Sigmoid colon (tissue), 7 donors: ENCODE measurements around the gene KAT2B. TPM values are rescaled to one million over a fixed set of nuclear protein-coding genes. Genes with fewer than 3 reads are reported as not detected.

Experiments
- DNase-seq: peaks from one replicate; pipeline ENCODE4 v3.0.0-alpha.2; 2019
- H3K27ac ChIP-seq, 4 donors: fragments of 200-600 bp; sonication (generic); one replicate each; pipeline ENCODE4 v1.5.1; 2016 to 2019; ENCODE audit warnings: mild to moderate bottlenecking in 1 of 4
- H3K27me3 ChIP-seq, 3 donors: fragments of 200-600 bp; sonication (generic); one replicate each; pipeline ENCODE4 v1.5.1; 2019; ENCODE audit warnings: mild to moderate bottlenecking in 1 of 3
- H3K36me3 ChIP-seq, 4 donors: fragments of 200-600 bp; sonication (generic); one replicate each; pipeline ENCODE4 v1.5.1; 2016 to 2019
- H3K4me1 ChIP-seq, 4 donors: fragments of 200-600 bp; sonication (generic); one replicate each; pipeline ENCODE4 v1.5.1; 2017 to 2019
- H3K4me3 ChIP-seq, 4 donors: fragments of 200-600 bp; sonication (generic); one replicate each; pipeline ENCODE4 v1.5.1; 2017 to 2019; ENCODE audit warnings: mild to moderate bottlenecking in 2 of 4, moderate library complexity in 1 of 4
- H3K9me3 ChIP-seq, 4 donors: fragments of 200-600 bp in 3 of 4; sonication (generic) in 3 of 4; one replicate each; pipeline versions ENCODE4 v1.5.1 to v1.6.1; 2013 to 2019
- CTCF ChIP-seq, 4 experiments: fragments of 450-650 bp in 3 of 4; fragments of 200-600 bp in 1 of 4; IDR thresholded peaks; one replicate each; pipeline ENCODE4 v1.5.1; 2016 to 2019; ENCODE audit warnings: antibody characterized with exemption in 4 of 4, mild to moderate bottlenecking in 3 of 4, moderate library complexity in 2 of 4
- EP300 ChIP-seq, 4 donors: sonication (generic); formaldehyde crosslinking; IDR thresholded peaks; one replicate each; pipeline ENCODE4 v1.6.1; 2017; ENCODE audit warnings: antibody characterized with exemption in 4 of 4
- POLR2A ChIP-seq, 2 donors: fragments of 450-650 bp; IDR thresholded peaks; one replicate each; pipeline ENCODE4 v1.6.1; 2016; ENCODE audit warnings: antibody characterized with exemption in 2 of 2, mild to moderate bottlenecking in 2 of 2, moderate library complexity in 2 of 2
- POLR2AphosphoS5 ChIP-seq, 4 donors: sonication (generic); formaldehyde crosslinking; IDR thresholded peaks; one replicate each; pipeline ENCODE4 v1.6.1; 2017; ENCODE audit warnings: antibody characterized with exemption in 4 of 4
- WGBS, 2 donors: extraction: QIAGEN DNeasy Blood & Tissue Kit; methylation state at CpG; one replicate each; pipeline ENCODE4 v1.1.7; 2013; 5-methylcytosine and 5-hydroxymethylcytosine counted together
- intact Hi-C: fragments of 100-400 bp; cut with DNase I; formaldehyde crosslinking; loops from one replicate; pipeline ENCODE4 v1.15.1; 2023
- polyA plus RNA-seq, 3 donors: library from polyadenylated mRNA; stranded (reverse); fragments of 200-250 nt; gene quantifications; one replicate each; pipeline ENCODE4 v1.2.3, GENCODE V29; 2013
- total RNA-seq, 4 donors: library from RNA; depleted of rRNA; stranded (reverse); fragments of >200 nt; gene quantifications; one replicate each; pipeline ENCODE4 v1.1.0, GENCODE V29; 2016
- donor health status: healthy with polysubstance abuse.
- donor health status: Bipolar disorder and iron deficiency.
- donor health status: healthy.

KAT2B gene
- total and polyA plus RNA-seq, 7 donors, result 10.8 to 49.2 (median 27.2) TPM

- no peak overlapping the region for H3K27ac ChIP-seq
- WGBS, 2 donors, result 81 to 86% methylated on average over 1 of the region's 1 CpG
Observed at GRCh38 chr3:20097015-20097414, 56.8 kb downstream of the KAT2B start.

GRCh38 chr3:20099060-20099459, 58.8 kb downstream of the KAT2B start:
- TF ChIP-seq POLR2AphosphoS5 (IDR thresholded peaks at IDR 0.05) (no peak), POLR2A (IDR thresholded peaks at IDR 0.05) (no peak), EP300 (IDR thresholded peaks at IDR 0.05) (no peak), CTCF (IDR thresholded peaks at IDR 0.05) (no peak)
- WGBS, 2 donors, result 94% methylated on average over 6 of the region's 6 CpGs
- Histone ChIP-seq H3K27me3 (no peaks in the 10 kb centered on the region), H3K4me1 (peaks cover 0 to 29% (median 21%) of the 10 kb centered on the region in 4 donors), H3K9me3 (no peaks in the 10 kb centered on the region), H3K36me3 (peaks cover 0 to 19% (median 3%) of the 10 kb centered on the region in 4 donors), H3K27ac (no peak overlapping the region), H3K4me3 (no peak overlapping the region)
- intact Hi-C loops, result no loop called here
- DNase-seq, result no peak

More at GRCh38 chr3:20097015-20097414, 56.8 kb downstream of the KAT2B start:
- intact Hi-C loops, result no loop called here
- peaks cover 0 to 29% (median 21%) of the 10 kb centered on the region in 4 donors for H3K4me1 ChIP-seq
- H3K36me3 ChIP-seq, result peaks cover 0 to 19% (median 3%) of the 10 kb centered on the region in 4 donors
- DNase-seq, result no peak
- no peaks in the 10 kb centered on the region for H3K9me3 ChIP-seq
- no peak overlapping the region for H3K4me3 ChIP-seq
- TF ChIP-seq CTCF (IDR thresholded peaks at IDR 0.05) (no peak), POLR2AphosphoS5 (IDR thresholded peaks at IDR 0.05) (no peak), POLR2A (IDR thresholded peaks at IDR 0.05) (no peak), EP300 (IDR thresholded peaks at IDR 0.05) (no peak)
- H3K27me3 ChIP-seq, result no peaks in the 10 kb centered on the region

GRCh38 chr3:20100151-20100550, 59.9 kb downstream of the KAT2B start:
- no peaks in the 10 kb centered on the region for H3K9me3 ChIP-seq
- no peaks in the 10 kb centered on the region for H3K27me3 ChIP-seq
- DNase-seq, result no peak
- intact Hi-C loops, result no loop called here
- no peak overlapping the region for H3K4me3 ChIP-seq
- no peak for TF ChIP-seq EP300 (IDR thresholded peaks at IDR 0.05)
- no peak for TF ChIP-seq POLR2A (IDR thresholded peaks at IDR 0.05)
- TF ChIP-seq CTCF (IDR thresholded peaks at IDR 0.05), result no peak
- no peak for TF ChIP-seq POLR2AphosphoS5 (IDR thresholded peaks at IDR 0.05)
- H3K4me1 ChIP-seq, result peaks cover 0 to 29% (median 21%) of the 10 kb centered on the region in 4 donors
- 66 to 84% methylated on average over 1 of the region's 1 CpG for WGBS, 2 donors
- H3K36me3 ChIP-seq, result peaks cover 0 to 19% (median 3%) of the 10 kb centered on the region in 4 donors
- H3K27ac ChIP-seq, result no peak overlapping the region

- intact Hi-C loops, result no loop called here
- Histone ChIP-seq H3K36me3 (peaks cover 0 to 10% (median 0%) of the 10 kb centered on the region in 4 donors), H3K4me1 (peaks cover 0 to 27% (median 18%) of the 10 kb centered on the region in 4 donors)
Observed at GRCh38 chr3:20101041-20101440, 60.8 kb downstream of the KAT2B start.

More at GRCh38 chr3:20101041-20101440, 60.8 kb downstream of the KAT2B start:
- 95 to 98% methylated on average over 5 of the region's 5 CpGs for WGBS, 2 donors
- no peak overlapping the region for H3K27ac ChIP-seq
- H3K27me3 ChIP-seq, result no peaks in the 10 kb centered on the region
- DNase-seq, result no peak
- no peaks in the 10 kb centered on the region for H3K9me3 ChIP-seq
- no peak overlapping the region for H3K4me3 ChIP-seq
- TF ChIP-seq EP300 (IDR thresholded peaks at IDR 0.05) (no peak), POLR2A (IDR thresholded peaks at IDR 0.05) (no peak), POLR2AphosphoS5 (IDR thresholded peaks at IDR 0.05) (no peak), CTCF (IDR thresholded peaks at IDR 0.05) (no peak)
